Measurements from ENCODE around the gene KCNK5.

The KCNK5 gene

DNA sequence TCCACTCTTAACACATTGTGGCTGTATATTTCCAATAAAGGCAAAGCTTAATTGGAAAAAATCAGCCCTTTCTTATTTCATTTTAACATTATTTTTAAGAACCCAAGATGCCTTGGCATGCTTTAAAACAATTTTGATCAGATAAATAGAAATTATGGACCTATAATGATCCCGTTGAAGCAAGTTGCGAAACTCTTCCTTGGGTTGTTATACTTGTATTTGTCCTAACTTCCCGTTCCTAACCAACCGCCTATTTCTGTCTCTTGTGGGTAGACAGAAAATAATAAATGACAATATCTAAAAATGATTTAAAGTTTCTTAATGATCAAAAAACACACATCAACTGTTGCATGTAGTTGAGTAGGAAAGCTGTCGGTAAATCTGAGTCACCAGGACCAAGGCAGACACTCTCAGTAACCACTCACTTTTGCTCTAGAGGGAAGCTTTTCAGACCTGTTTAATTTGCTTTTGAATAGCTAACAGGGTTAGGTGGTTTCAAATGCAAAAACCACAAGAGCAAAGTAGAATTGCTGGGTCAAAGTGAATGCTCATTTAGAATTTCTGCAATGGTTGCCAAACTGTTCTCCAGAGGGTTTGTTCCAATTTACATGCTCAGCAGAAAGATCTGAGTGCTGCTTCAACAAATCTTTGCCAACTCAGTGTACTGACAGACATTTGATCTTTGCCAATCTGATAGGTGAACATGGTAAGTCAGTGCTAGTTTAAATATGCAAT lies 34.2 kb upstream of the KCNK5 start:
- Histone ChIP-seq H3K27ac (ENCODE audit: low read depth, low read length, severe bottlenecking) (no peak overlapping the region), H3K4me3 (ENCODE audit: extremely low read depth, insufficient read depth, low read length, poor library complexity, severe bottlenecking) (no peak overlapping the region), H3K36me3 (ENCODE audit: control insufficient read depth, insufficient read depth, low read length) (no peaks in the 10 kb centered on the region), H3K4me1 (ENCODE audit: control insufficient read depth, insufficient read depth, low read length, poor library complexity, severe bottlenecking) (no peaks in the 10 kb centered on the region), H3K9me3 (ENCODE audit: control insufficient read depth, low read length) (peaks cover 10% of the 10 kb centered on the region)
- 20% methylated on average over 1 of the region's 5 CpGs; no CpG with 5 or more reads in 1 of the 2 experiments for WGBS, 2 experiments (ENCODE audit: insufficient coverage in 2 of 2)

DNA sequence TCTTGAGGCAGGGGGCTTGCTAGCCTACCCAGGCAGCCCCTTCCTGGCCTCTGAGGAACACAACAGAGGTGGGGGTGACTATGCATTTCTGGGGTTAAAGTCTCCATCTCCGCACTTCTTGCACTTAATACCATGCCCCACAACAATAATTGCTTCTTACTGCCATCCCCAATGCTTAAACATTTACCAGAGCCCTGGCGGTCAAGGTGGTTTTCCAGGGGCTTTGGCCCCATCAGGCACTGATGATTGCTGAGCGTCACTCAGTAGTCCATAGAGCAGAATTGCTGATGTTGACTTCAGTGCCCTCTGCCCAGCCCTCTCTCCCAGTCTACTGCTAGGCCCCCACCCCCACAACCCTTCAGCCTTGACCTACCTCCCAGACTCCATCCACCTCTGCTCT lies 32.5 kb upstream of the KCNK5 start:
- peaks cover 10% of the 10 kb centered on the region for H3K9me3 ChIP-seq (ENCODE audit: control insufficient read depth, low read length)
- H3K36me3 ChIP-seq (ENCODE audit: control insufficient read depth, insufficient read depth, low read length): no peaks in the 10 kb centered on the region
- WGBS, 2 experiments (ENCODE audit: insufficient coverage in 2 of 2): 86 to 95% methylated on average over 2 to 3 of the region's 3 CpGs
- H3K4me1 ChIP-seq (ENCODE audit: control insufficient read depth, insufficient read depth, low read length, poor library complexity, severe bottlenecking): no peaks in the 10 kb centered on the region
- no peak overlapping the region for H3K27ac ChIP-seq (ENCODE audit: low read depth, low read length, severe bottlenecking)
- no peak overlapping the region for H3K4me3 ChIP-seq (ENCODE audit: extremely low read depth, insufficient read depth, low read length, poor library complexity, severe bottlenecking)

DNA sequence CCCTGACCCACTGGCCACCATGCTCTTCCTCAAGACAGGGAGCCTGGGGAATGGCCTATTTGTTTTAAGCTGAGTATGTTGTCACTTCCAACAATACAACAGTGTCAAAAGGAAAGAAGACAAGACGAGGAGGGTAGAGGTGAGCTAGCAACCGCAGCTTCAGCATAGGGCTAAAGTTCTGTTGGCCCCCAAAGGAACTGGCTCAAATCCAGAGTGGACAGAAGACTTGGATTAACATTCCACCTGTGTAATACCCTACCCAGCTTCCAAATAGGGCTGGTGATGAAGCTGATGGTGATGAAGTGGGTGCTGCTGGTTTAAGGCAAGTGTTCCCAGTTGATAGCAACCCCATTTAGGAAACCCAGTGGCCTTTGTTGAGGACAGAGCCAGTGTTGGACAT lies 31.7 kb upstream of the KCNK5 start:
- WGBS, 2 experiments (ENCODE audit: insufficient coverage in 2 of 2): 100% methylated on average over 1 of the region's 2 CpGs; no CpG with 5 or more reads in 1 of the 2 experiments
- Histone ChIP-seq H3K4me1 (ENCODE audit: control insufficient read depth, insufficient read depth, low read length, poor library complexity, severe bottlenecking) (no peaks in the 10 kb centered on the region), H3K27ac (ENCODE audit: low read depth, low read length, severe bottlenecking) (no peak overlapping the region), H3K36me3 (ENCODE audit: control insufficient read depth, insufficient read depth, low read length) (no peaks in the 10 kb centered on the region), H3K9me3 (ENCODE audit: control insufficient read depth, low read length) (peaks cover 10% of the 10 kb centered on the region), H3K4me3 (ENCODE audit: extremely low read depth, insufficient read depth, low read length, poor library complexity, severe bottlenecking) (no peak overlapping the region)

DNA sequence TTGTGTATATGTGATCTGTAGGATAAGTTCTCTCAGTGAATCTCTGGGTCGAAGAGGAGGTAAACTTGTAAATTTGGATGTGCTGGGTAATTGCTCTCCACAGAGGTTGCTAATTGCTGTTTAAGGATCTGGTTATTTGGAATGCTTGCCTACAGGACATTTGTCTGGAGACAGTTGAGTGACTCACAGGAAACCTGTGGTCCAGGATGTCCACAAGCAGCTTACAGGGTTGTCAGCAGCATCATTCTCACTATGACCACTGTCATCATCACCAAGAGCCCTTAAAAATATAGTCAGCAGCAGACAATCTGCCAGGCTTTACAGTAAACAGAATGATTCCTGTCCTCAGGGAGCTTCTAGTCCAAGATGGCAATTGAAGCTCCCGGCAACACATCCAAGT lies 31.2 kb upstream of the KCNK5 start:
- peaks cover 10% of the 10 kb centered on the region for H3K9me3 ChIP-seq (ENCODE audit: control insufficient read depth, low read length)
- H3K4me1 ChIP-seq (ENCODE audit: control insufficient read depth, insufficient read depth, low read length, poor library complexity, severe bottlenecking): no peaks in the 10 kb centered on the region
- no peak overlapping the region for H3K4me3 ChIP-seq (ENCODE audit: extremely low read depth, insufficient read depth, low read length, poor library complexity, severe bottlenecking)
- no peaks in the 10 kb centered on the region for H3K36me3 ChIP-seq (ENCODE audit: control insufficient read depth, insufficient read depth, low read length)
- no peak overlapping the region for H3K27ac ChIP-seq (ENCODE audit: low read depth, low read length, severe bottlenecking)
- WGBS, 2 experiments (ENCODE audit: insufficient coverage in 2 of 2): 88 to 94% methylated on average over 1 to 2 of the region's 2 CpGs

DNA sequence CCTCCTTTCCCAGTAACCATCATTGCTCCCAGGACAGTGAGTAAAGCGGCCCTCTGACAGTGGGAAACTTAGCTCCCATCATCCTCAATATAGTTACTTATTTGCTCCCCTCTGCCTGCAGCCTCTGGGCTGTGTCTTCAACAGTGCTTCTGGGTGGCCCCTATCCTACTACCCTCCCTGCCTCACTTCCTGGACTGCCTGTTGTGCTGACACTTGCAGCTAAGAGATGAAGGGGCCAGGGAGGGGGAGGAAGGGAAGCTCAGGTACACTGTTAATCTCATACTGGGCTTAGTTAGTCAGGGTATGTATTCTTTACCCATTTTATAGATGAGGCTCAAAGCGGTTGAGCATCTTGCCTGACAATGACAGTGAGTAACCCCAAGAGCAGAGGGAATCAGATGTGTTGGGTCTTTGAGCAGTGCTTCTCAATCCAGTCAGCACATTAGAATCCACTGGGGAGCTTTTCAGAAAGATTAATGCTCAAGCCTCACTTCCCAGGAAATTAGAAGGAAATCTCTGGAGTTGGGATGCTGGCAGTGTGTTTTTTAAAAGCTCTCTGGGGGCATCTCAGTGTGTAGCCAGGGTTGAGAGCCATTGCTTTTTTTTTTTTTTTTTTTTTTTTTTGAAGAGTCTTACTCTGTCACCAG lies 27.1 kb upstream of the KCNK5 start:
- H3K27ac ChIP-seq (ENCODE audit: low read depth, low read length, severe bottlenecking): no peak overlapping the region

DNA sequence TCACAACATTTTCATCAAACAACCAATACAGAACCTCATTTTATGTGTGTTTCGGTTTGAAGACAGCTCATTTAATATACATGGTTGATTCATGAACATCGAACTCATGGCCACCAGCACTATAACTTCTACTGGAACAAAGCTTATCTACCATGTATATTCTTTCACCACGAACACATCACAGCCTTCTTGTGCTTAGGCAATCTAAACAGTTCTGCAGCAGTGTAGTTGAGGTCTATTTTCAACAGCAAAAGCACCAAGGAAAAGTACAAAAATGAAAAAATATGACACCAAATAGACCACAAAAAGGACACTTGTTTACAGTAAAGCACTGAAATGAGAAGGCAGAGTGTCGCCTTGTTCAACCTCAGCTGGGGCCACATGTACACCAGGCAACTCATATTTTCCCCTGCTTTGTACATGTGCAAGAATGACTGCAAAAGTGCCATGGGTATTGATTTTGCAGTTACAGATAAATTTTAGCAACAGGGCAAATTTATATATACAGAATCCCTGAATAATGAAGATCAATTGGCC lies 25.8 kb upstream of the KCNK5 start:
- H3K36me3 ChIP-seq (ENCODE audit: control insufficient read depth, insufficient read depth, low read length): no peaks in the 10 kb centered on the region
- H3K4me1 ChIP-seq (ENCODE audit: control insufficient read depth, insufficient read depth, low read length, poor library complexity, severe bottlenecking): no peaks in the 10 kb centered on the region
- H3K9me3 ChIP-seq (ENCODE audit: control insufficient read depth, low read length): peaks cover 5% of the 10 kb centered on the region
- H3K27ac ChIP-seq (ENCODE audit: low read depth, low read length, severe bottlenecking): no peak overlapping the region
- 88 to 96% methylated on average over 2 to 3 of the region's 4 CpGs for WGBS, 2 experiments (ENCODE audit: insufficient coverage in 2 of 2)
- H3K4me3 ChIP-seq (ENCODE audit: extremely low read depth, insufficient read depth, low read length, poor library complexity, severe bottlenecking): no peak overlapping the region

More for the DNA sequence above, 27.1 kb upstream of the KCNK5 start:
- 20 to 73% methylated on average over 1 to 2 of the region's 2 CpGs for WGBS, 2 experiments (ENCODE audit: insufficient coverage in 2 of 2)
- Histone ChIP-seq H3K4me1 (ENCODE audit: control insufficient read depth, insufficient read depth, low read length, poor library complexity, severe bottlenecking) (no peaks in the 10 kb centered on the region), H3K9me3 (ENCODE audit: control insufficient read depth, low read length) (peaks cover 15% of the 10 kb centered on the region), H3K36me3 (ENCODE audit: control insufficient read depth, insufficient read depth, low read length) (no peaks in the 10 kb centered on the region), H3K4me3 (ENCODE audit: extremely low read depth, insufficient read depth, low read length, poor library complexity, severe bottlenecking) (no peak overlapping the region)

DNA sequence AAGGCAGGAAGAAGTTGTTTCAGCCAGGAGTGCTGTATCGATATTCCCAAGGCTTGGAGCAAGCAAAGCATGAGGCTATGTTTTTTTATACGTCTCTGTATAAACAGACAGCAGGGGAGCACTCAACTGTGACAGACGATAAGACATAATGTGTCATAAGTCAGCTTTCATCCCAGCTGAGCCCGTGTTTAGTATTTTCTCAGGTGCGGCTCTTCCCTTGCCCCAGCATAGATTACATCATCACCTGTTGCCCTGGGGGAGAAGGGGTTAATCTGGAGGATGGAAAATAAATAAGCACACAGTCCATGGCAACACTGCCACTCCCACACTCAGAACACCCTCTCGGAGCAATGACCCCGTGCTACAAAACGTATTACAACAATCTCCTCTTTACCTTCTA lies 22.1 kb upstream of the KCNK5 start:
- 81 to 83% methylated on average over 5 to 6 of the region's 8 CpGs for WGBS, 2 experiments (ENCODE audit: insufficient coverage in 2 of 2)
- Histone ChIP-seq H3K36me3 (ENCODE audit: control insufficient read depth, insufficient read depth, low read length) (no peaks in the 10 kb centered on the region), H3K27ac (ENCODE audit: low read depth, low read length, severe bottlenecking) (no peak overlapping the region), H3K4me1 (ENCODE audit: control insufficient read depth, insufficient read depth, low read length, poor library complexity, severe bottlenecking) (no peaks in the 10 kb centered on the region), H3K9me3 (ENCODE audit: control insufficient read depth, low read length) (peaks cover 5% of the 10 kb centered on the region), H3K4me3 (ENCODE audit: extremely low read depth, insufficient read depth, low read length, poor library complexity, severe bottlenecking) (no peak overlapping the region)

DNA sequence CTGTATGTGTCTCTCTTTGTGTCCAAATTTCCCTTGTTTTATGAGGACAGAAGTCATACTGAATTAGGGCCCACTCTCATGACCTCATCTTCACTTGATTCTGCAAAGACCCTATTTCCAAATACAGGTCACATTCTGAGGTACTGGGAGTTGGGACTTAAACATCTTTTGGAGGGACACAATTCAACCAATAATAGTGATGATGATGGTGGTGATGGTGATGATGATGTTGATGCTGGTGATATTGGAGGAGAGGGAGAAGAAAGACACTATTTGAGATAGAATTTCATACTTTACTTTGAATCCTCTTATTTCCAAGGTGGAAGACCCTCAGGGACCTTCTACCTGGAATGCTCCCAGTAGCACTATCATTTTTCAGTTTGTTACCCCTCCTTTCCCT lies 21.2 kb upstream of the KCNK5 start:
- H3K4me3 ChIP-seq (ENCODE audit: extremely low read depth, insufficient read depth, low read length, poor library complexity, severe bottlenecking): no peak overlapping the region
- no peaks in the 10 kb centered on the region for H3K4me1 ChIP-seq (ENCODE audit: control insufficient read depth, insufficient read depth, low read length, poor library complexity, severe bottlenecking)
- H3K36me3 ChIP-seq (ENCODE audit: control insufficient read depth, insufficient read depth, low read length): no peaks in the 10 kb centered on the region
- no peak overlapping the region for H3K27ac ChIP-seq (ENCODE audit: low read depth, low read length, severe bottlenecking)
- peaks cover 5% of the 10 kb centered on the region for H3K9me3 ChIP-seq (ENCODE audit: control insufficient read depth, low read length)

DNA sequence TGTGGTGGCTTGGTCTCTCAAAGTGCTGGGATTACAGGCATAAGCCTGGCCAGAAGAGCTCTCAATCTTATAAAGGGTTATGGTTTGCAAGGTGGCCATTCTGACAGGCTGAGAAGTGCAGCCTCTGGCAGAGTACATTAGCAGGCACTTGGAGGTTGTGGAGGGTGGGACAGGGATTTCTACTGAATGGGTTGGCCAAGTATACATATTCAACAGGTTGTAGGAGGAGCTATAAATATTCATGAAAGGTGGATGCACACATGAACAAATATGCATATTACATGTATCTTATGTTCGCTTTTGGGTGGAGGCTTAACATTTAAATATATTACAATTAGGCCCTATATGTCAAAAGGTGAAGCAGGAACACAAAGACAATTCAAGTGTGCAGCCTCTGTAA lies 20.0 kb upstream of the KCNK5 start:
- no peak overlapping the region for H3K4me3 ChIP-seq (ENCODE audit: extremely low read depth, insufficient read depth, low read length, poor library complexity, severe bottlenecking)
- H3K36me3 ChIP-seq (ENCODE audit: control insufficient read depth, insufficient read depth, low read length): no peaks in the 10 kb centered on the region
- H3K4me1 ChIP-seq (ENCODE audit: control insufficient read depth, insufficient read depth, low read length, poor library complexity, severe bottlenecking): no peaks in the 10 kb centered on the region
- no CpG with 5 or more reads among the region's 1 CpG for WGBS, 2 experiments (ENCODE audit: insufficient coverage in 2 of 2)
- H3K9me3 ChIP-seq (ENCODE audit: control insufficient read depth, low read length): no peaks in the 10 kb centered on the region
- H3K27ac ChIP-seq (ENCODE audit: low read depth, low read length, severe bottlenecking): no peak overlapping the region

DNA sequence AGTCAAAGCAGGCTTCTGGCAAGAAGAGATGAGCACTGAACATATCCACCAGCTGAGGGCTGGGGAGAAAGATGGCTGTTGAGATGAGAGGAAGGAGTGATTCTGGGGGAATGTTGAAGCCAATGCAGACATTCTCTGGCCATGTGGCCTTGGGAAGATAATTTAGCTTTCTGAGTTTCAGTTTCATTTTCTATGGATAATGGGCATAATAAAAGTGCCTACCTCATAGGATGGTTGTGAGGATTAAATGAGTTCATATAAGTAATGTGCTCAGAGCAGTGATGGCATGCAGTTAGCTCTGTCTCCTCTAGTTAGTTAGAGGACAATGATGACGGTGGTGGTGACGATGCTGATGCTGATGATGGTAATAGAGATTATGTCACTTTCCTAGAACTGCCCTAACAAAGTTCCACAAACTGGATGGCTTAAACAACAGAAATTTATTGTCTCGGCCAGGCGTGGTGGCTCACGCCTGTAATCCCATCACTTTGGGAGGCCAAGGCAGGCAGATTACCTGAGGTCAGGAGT lies 18.5 kb upstream of the KCNK5 start:
- no peaks in the 10 kb centered on the region for H3K4me1 ChIP-seq (ENCODE audit: control insufficient read depth, insufficient read depth, low read length, poor library complexity, severe bottlenecking)
- no peak overlapping the region for H3K4me3 ChIP-seq (ENCODE audit: extremely low read depth, insufficient read depth, low read length, poor library complexity, severe bottlenecking)
- H3K36me3 ChIP-seq (ENCODE audit: control insufficient read depth, insufficient read depth, low read length): no peaks in the 10 kb centered on the region
- no peak overlapping the region for H3K27ac ChIP-seq (ENCODE audit: low read depth, low read length, severe bottlenecking)
- no peaks in the 10 kb centered on the region for H3K9me3 ChIP-seq (ENCODE audit: control insufficient read depth, low read length)
- WGBS, 2 experiments (ENCODE audit: insufficient coverage in 2 of 2): 80% methylated on average over 1 of the region's 5 CpGs; no CpG with 5 or more reads in 1 of the 2 experiments

DNA sequence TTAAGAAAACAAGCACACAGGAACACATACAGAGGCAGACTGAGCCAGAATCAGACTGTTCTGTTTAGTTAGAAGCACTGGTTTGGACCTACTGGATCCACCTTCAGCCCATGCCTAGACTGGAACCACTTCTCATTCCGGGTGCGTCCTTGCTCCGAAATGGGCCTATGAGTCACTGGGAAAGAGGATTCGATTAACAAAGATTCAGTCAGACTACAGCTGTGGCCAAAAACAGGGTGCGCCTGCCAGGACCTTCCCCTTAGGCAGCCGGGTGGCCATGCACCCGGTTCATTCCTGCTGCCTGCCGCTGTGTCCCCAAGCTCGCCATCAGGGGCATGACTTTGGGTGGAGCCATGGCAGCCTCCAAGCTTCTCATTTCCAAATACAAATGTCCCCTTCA lies 14.5 kb upstream of the KCNK5 start:
- Histone ChIP-seq H3K27ac (ENCODE audit: low read depth, low read length, severe bottlenecking) (no peak overlapping the region), H3K4me1 (ENCODE audit: control insufficient read depth, insufficient read depth, low read length, poor library complexity, severe bottlenecking) (no peaks in the 10 kb centered on the region), H3K9me3 (ENCODE audit: control insufficient read depth, low read length) (no peaks in the 10 kb centered on the region), H3K36me3 (ENCODE audit: control insufficient read depth, insufficient read depth, low read length) (no peaks in the 10 kb centered on the region), H3K4me3 (ENCODE audit: extremely low read depth, insufficient read depth, low read length, poor library complexity, severe bottlenecking) (no peak overlapping the region)
- 96% methylated on average over 9 of the region's 9 CpGs for WGBS, 2 experiments (ENCODE audit: insufficient coverage in 2 of 2)

All from mesodermal cell (in vitro differentiated cells).